Measurements from ENCODE around the gene SMURF2. TPM values are rescaled to one million over a fixed set of nuclear protein-coding genes. Genes with fewer than 3 reads are reported as not detected.
"Not testable (repeated sequence)": the region's sequence is repeated elsewhere in the genome, so short reads cannot be mapped to it uniquely, and the experiment has no call there.

The SMURF2 gene
- polyA plus RNA-seq, 1 donor from 2014 or later: 55.2 TPM

- H3K79me2 ChIP-seq (replicated peaks; ENCODE audit: insufficient read depth, low read length): peaks cover 46% of the 10 kb centered on the region
- TF ChIP-seq REST (IDR thresholded peaks at IDR 0.05; ENCODE audit: borderline replicate concordance): no peak
- no peak for TF ChIP-seq CTCF (IDR thresholded peaks at IDR 0.05; ENCODE audit: poor library complexity, severe bottlenecking)
- no peak for TF ChIP-seq MXI1 (conservative IDR thresholded peaks at IDR 0.05; ENCODE audit: poor library complexity, severe bottlenecking)
- peak; percentile 0 for TF ChIP-seq POLR2AphosphoS5 (IDR thresholded peaks at IDR 0.05)
- no peak for TF ChIP-seq RAD21 (conservative IDR thresholded peaks at IDR 0.05)
- H3K27me3 ChIP-seq (ENCODE audit: insufficient read depth, low read depth, low read length): no peaks in the 10 kb centered on the region
- H3F3A ChIP-seq (ENCODE audit: insufficient read depth, low read length, poor library complexity, severe bottlenecking): no peaks in the 10 kb centered on the region
- H3K9ac ChIP-seq (ENCODE audit: low read length): peak overlapping the region; percentile 80
- H4K20me1 ChIP-seq (ENCODE audit: insufficient read depth): no peaks in the 10 kb centered on the region
- H3K4me3 ChIP-seq (ENCODE audit: low read length): peak overlapping the region; percentile 74
- peak overlapping the region; percentile 21 for H2AFZ ChIP-seq (ENCODE audit: low read depth, low read length)
- peak overlapping the region; percentile 53 for H3K27ac ChIP-seq (ENCODE audit: low read length)
- H3K36me3 ChIP-seq (ENCODE audit: insufficient read depth, low read length): no peaks in the 10 kb centered on the region
- H3K9me2 ChIP-seq (ENCODE audit: insufficient read depth, low read length): no peaks in the 10 kb centered on the region
- H3K9me3 ChIP-seq (ENCODE audit: low read length): no peaks in the 10 kb centered on the region
- no peak overlapping the region for H3K4me2 ChIP-seq (ENCODE audit: low read length)
These were observed 456 bp downstream of the SMURF2 start for GRCh38 chr17:64661726-64661975.

- Histone ChIP-seq H3K4me2 (ENCODE audit: low read length) (peak overlapping the region; percentile 92), H3K9ac (ENCODE audit: low read length) (peak overlapping the region; percentile 80), H3K27ac (ENCODE audit: low read length) (peak overlapping the region; percentile 53), H3K4me3 (ENCODE audit: low read length) (peak overlapping the region; percentile 74), H2AFZ (ENCODE audit: low read depth, low read length) (peak overlapping the region; percentile 21), H3K79me2 (replicated peaks; ENCODE audit: insufficient read depth, low read length) (peaks cover 51% of the 10 kb centered on the region)
- peak; percentile 3 for TF ChIP-seq POLR2AphosphoS5 (IDR thresholded peaks at IDR 0.05)
- H3K27me3 ChIP-seq (ENCODE audit: insufficient read depth, low read depth, low read length); H3F3A ChIP-seq (ENCODE audit: insufficient read depth, low read length, poor library complexity, severe bottlenecking); H4K20me1 ChIP-seq (ENCODE audit: insufficient read depth); H3K9me2 ChIP-seq (ENCODE audit: insufficient read depth, low read length); H3K36me3 ChIP-seq (ENCODE audit: insufficient read depth, low read length); H3K9me3 ChIP-seq (ENCODE audit: low read length): not testable (repeated sequence)
These were observed 955 bp downstream of the SMURF2 start for GRCh38 chr17:64660978-64661725.

GRCh38 chr17:64660195-64660977, 1.7 kb downstream of the SMURF2 start:
- H3K79me2 ChIP-seq (replicated peaks; ENCODE audit: insufficient read depth, low read length): peaks cover 58% of the 10 kb centered on the region
- not testable (repeated sequence) for H4K20me1 ChIP-seq (ENCODE audit: insufficient read depth); H3K9me3 ChIP-seq (ENCODE audit: low read length); H2AFZ ChIP-seq (ENCODE audit: low read depth, low read length); H3K27me3 ChIP-seq (ENCODE audit: insufficient read depth, low read depth, low read length); H3K36me3 ChIP-seq (ENCODE audit: insufficient read depth, low read length); H3K27ac ChIP-seq (ENCODE audit: low read length); H3K9me2 ChIP-seq (ENCODE audit: insufficient read depth, low read length); H3F3A ChIP-seq (ENCODE audit: insufficient read depth, low read length, poor library complexity, severe bottlenecking)
- H3K9ac ChIP-seq (ENCODE audit: low read length): peak overlapping the region; percentile 80
- peak overlapping the region; percentile 74 for H3K4me3 ChIP-seq (ENCODE audit: low read length)
- H3K4me2 ChIP-seq (ENCODE audit: low read length): peak overlapping the region; percentile 92

Measured in neural cell (in vitro differentiated cells).